ENCODE measurements around the gene TMBIM1. TPM values are rescaled to one million over a fixed set of nuclear protein-coding genes. Genes with fewer than 3 reads are reported as not detected.

TMBIM1 gene
- total RNA-seq: 100 to 1,000 TPM; 112 to 359 (median 236) TPM

- peak within 1 kb of the TSS; percentile 97 to 100 (median 99) for H3K27ac ChIP-seq
- H3K4me3 ChIP-seq: peak within 1 kb of the TSS; percentile 80 to 97 (median 88)
- DNase-seq (peak; percentile 89 to 97), ATAC-seq (ENCODE audit: low FRiP score in 2 of 2) (peak; percentile 91 to 96)
- peaks cover 67 to 88% (median 76%) of the 10 kb centered on the region in 4 donors for H3K4me1 ChIP-seq
- no peak for TF ChIP-seq EP300 (IDR thresholded peaks at IDR 0.05)
- TF ChIP-seq POLR2AphosphoS5 (IDR thresholded peaks at IDR 0.05): peak; percentile 81 to 94
- TF ChIP-seq CTCF (IDR thresholded peaks at IDR 0.05): peak; percentile 95 to 100 (median 96)
- peak in 3 of 4 donors; percentile 78 to 95 (median 94) for TF ChIP-seq POLR2A (IDR thresholded peaks at IDR 0.05)
- WGBS, 2 donors: 10 to 21% methylated on average over 10 to 22 of the region's 63 CpGs
- H3K9me3 ChIP-seq: no peaks in the 10 kb centered on the region
- H3K36me3 ChIP-seq: no peaks in the 10 kb centered on the region
- H3K27me3 ChIP-seq: no peaks in the 10 kb centered on the region
Observed at GRCh38 chr2:218292048-218293014, at the start of gene TMBIM1. Gene TMBIM1 (minus strand): TSS chr2:218292503. CDS start chr2:218282141, 10,362 bp downstream.

GRCh38 chr2:218341381-218341780 is 49.1 kb upstream of the TMBIM1 start:
- WGBS, 2 donors: 92 to 100% methylated on average over 7 to 8 of the region's 8 CpGs
- TF ChIP-seq EP300 (IDR thresholded peaks at IDR 0.05) (no peak), CTCF (IDR thresholded peaks at IDR 0.05) (no peak), POLR2A (IDR thresholded peaks at IDR 0.05) (no peak), POLR2AphosphoS5 (IDR thresholded peaks at IDR 0.05) (no peak)
- DNase-seq (no peak), ATAC-seq (ENCODE audit: low FRiP score in 2 of 2) (no peak)
- H3K9me3 ChIP-seq: no peaks in the 10 kb centered on the region
- peaks cover 4 to 22% (median 19%) of the 10 kb centered on the region in 4 donors for H3K36me3 ChIP-seq
- H3K27me3 ChIP-seq: no peaks in the 10 kb centered on the region
- H3K4me1 ChIP-seq: no peaks in the 10 kb centered on the region
- H3K4me3 ChIP-seq: no peak overlapping the region
- no peak overlapping the region for H3K27ac ChIP-seq

- no peaks in the 10 kb centered on the region for H3K27me3 ChIP-seq
- H3K9me3 ChIP-seq: no peaks in the 10 kb centered on the region
- ATAC-seq (ENCODE audit: low FRiP score in 2 of 2) (no peak), DNase-seq (no peak)
- no peaks in the 10 kb centered on the region for H3K4me1 ChIP-seq
- TF ChIP-seq EP300 (IDR thresholded peaks at IDR 0.05) (no peak), POLR2AphosphoS5 (IDR thresholded peaks at IDR 0.05) (no peak), CTCF (IDR thresholded peaks at IDR 0.05) (no peak), POLR2A (IDR thresholded peaks at IDR 0.05) (no peak)
- 87 to 97% methylated on average over 9 of the region's 9 CpGs for WGBS, 2 donors
- no peak overlapping the region for H3K27ac ChIP-seq
- H3K36me3 ChIP-seq: peaks cover 4 to 22% (median 15%) of the 10 kb centered on the region in 4 donors
- H3K4me3 ChIP-seq: no peak overlapping the region
Observed at GRCh38 chr2:218340656-218341055, 48.4 kb upstream of the TMBIM1 start.

GRCh38 chr2:218334531-218334930 is 42.2 kb upstream of the TMBIM1 start:
- 98 to 100% methylated on average over 3 of the region's 3 CpGs for WGBS, 2 donors
- ATAC-seq (ENCODE audit: low FRiP score in 2 of 2) (no peak), DNase-seq (no peak)
- Histone ChIP-seq H3K36me3 (peaks cover 0 to 6% (median 0%) of the 10 kb centered on the region in 4 donors), H3K9me3 (no peaks in the 10 kb centered on the region), H3K27me3 (no peaks in the 10 kb centered on the region), H3K4me3 (no peak overlapping the region), H3K27ac (no peak overlapping the region), H3K4me1 (peaks cover 7 to 36% (median 21%) of the 10 kb centered on the region in 4 donors)
- TF ChIP-seq EP300 (IDR thresholded peaks at IDR 0.05) (no peak), POLR2AphosphoS5 (IDR thresholded peaks at IDR 0.05) (no peak), POLR2A (IDR thresholded peaks at IDR 0.05) (no peak), CTCF (IDR thresholded peaks at IDR 0.05) (no peak)
